ENCODE measurements around the gene GPR161. TPM values are rescaled to one million over a fixed set of nuclear protein-coding genes. Genes with fewer than 3 reads are reported as not detected.

The GPR161 gene
- total and polyA plus RNA-seq, 2 donors from 2014 or later: 1.4 to 4.2 TPM

- FAIRE-seq (no peak), DNase-seq (no peak)
- intact Hi-C loops (cut with DNase I): no loop called here
- H3K4me1 ChIP-seq (ENCODE audit: control insufficient read depth in 2 of 3, insufficient read depth in 2 of 3, low read depth in 1 of 3, low read length in 3 of 3): peaks cover under 1 to 9% (median 5%) of the 10 kb centered on the region in 3 donors
- no peak overlapping the region for H3K27ac ChIP-seq (ENCODE audit: low read depth in 2 of 2, low read length in 2 of 2)
- no peaks in the 10 kb centered on the region for H3K9me3 ChIP-seq (ENCODE audit: control insufficient read depth in 2 of 3, insufficient read depth in 1 of 3, low read length in 3 of 3)
- H3K36me3 ChIP-seq (ENCODE audit: control insufficient read depth in 2 of 3, insufficient read depth in 3 of 3, low read length in 3 of 3): no peaks in the 10 kb centered on the region
- no peak overlapping the region for H3K9ac ChIP-seq (ENCODE audit: low read length in 3 of 3)
- TF ChIP-seq CTCF (IDR thresholded peaks at IDR 0.05; ENCODE audit: borderline replicate concordance, extremely low read depth, insufficient read depth): no peak
- no peak overlapping the region for H3K4me3 ChIP-seq (ENCODE audit: low read length in 3 of 3)
- no peaks in the 10 kb centered on the region for H3K27me3 ChIP-seq (ENCODE audit: control insufficient read depth, insufficient read depth, low read length)
These were observed 2.3 kb upstream of the GPR161 start for GRCh38 chr1:168139070-168139469.

- H3K4me3 ChIP-seq (ENCODE audit: low read length in 3 of 3): no peak overlapping the region
- H3K27me3 ChIP-seq (ENCODE audit: control insufficient read depth, insufficient read depth, low read length): no peaks in the 10 kb centered on the region
- H3K36me3 ChIP-seq (ENCODE audit: control insufficient read depth in 2 of 3, insufficient read depth in 3 of 3, low read length in 3 of 3): no peaks in the 10 kb centered on the region
- no peak for FAIRE-seq
- no peak for TF ChIP-seq CTCF (IDR thresholded peaks at IDR 0.05; ENCODE audit: borderline replicate concordance, extremely low read depth, insufficient read depth)
- no peaks in the 10 kb centered on the region for H3K9me3 ChIP-seq (ENCODE audit: control insufficient read depth in 2 of 3, insufficient read depth in 1 of 3, low read length in 3 of 3)
- no peak overlapping the region for H3K27ac ChIP-seq (ENCODE audit: low read depth in 2 of 2, low read length in 2 of 2)
- intact Hi-C loops (cut with DNase I): no loop called here
- H3K9ac ChIP-seq (ENCODE audit: low read length in 3 of 3): no peak overlapping the region
- peaks cover 2 to 9% (median 5%) of the 10 kb centered on the region in 3 donors for H3K4me1 ChIP-seq (ENCODE audit: control insufficient read depth in 2 of 3, insufficient read depth in 2 of 3, low read depth in 1 of 3, low read length in 3 of 3)
- no peak for DNase-seq
These were observed 1.4 kb upstream of the GPR161 start for GRCh38 chr1:168138134-168138533.

- Histone ChIP-seq H3K27me3 (ENCODE audit: control insufficient read depth, insufficient read depth, low read length) (no peaks in the 10 kb centered on the region), H3K9ac (ENCODE audit: low read length in 3 of 3) (peak overlapping the region in 2 of 3 donors; percentile 76 to 77), H3K4me1 (ENCODE audit: control insufficient read depth in 2 of 3, insufficient read depth in 2 of 3, low read depth in 1 of 3, low read length in 3 of 3) (peaks cover 2 to 9% (median 5%) of the 10 kb centered on the region in 3 donors), H3K9me3 (ENCODE audit: control insufficient read depth in 2 of 3, insufficient read depth in 1 of 3, low read length in 3 of 3) (no peaks in the 10 kb centered on the region), H3K4me3 (ENCODE audit: low read length in 3 of 3) (peak overlapping the region; percentile 76 to 89 (median 78)), H3K36me3 (ENCODE audit: control insufficient read depth in 2 of 3, insufficient read depth in 3 of 3, low read length in 3 of 3) (no peaks in the 10 kb centered on the region), H3K27ac (ENCODE audit: low read depth in 2 of 2, low read length in 2 of 2) (peak overlapping the region in 1 of 2 donors; percentile 11)
- intact Hi-C loops (cut with DNase I): no loop called here
- no peak for TF ChIP-seq CTCF (IDR thresholded peaks at IDR 0.05; ENCODE audit: borderline replicate concordance, extremely low read depth, insufficient read depth)
- no peak for FAIRE-seq
- no peak for DNase-seq
These were observed 738 bp upstream of the GPR161 start for GRCh38 chr1:168137515-168137821.
